SK-N-SH treated with all-trans-retinoic acid at 6 μM for 48 hours (cell line): ENCODE data around the gene BMP8A.

Experiments
- ATAC-seq: fragments of 200-7000 bp; cut with Tn5 transposase; 3 replicates; pipeline ENCODE4 v1.9.1; 2020; ENCODE audit warnings: mild to moderate bottlenecking, moderate library complexity
- ESRRG ChIP-seq: fragments of 250-450 bp; sonication (Bioruptor Pico); IDR thresholded peaks from 2 replicates; pipeline ENCODE4 v1.6.1; 2021; ENCODE audit warnings: mild to moderate bottlenecking
- PPARA ChIP-seq: fragments of 250-450 bp; sonication (Bioruptor Pico); IDR thresholded peaks from 2 replicates; pipeline ENCODE4 v1.5.0; 2020; ENCODE audit warnings: mild to moderate bottlenecking, borderline replicate concordance
- ZFP3 ChIP-seq: fragments of 250-450 bp; sonication (Bioruptor Pico); IDR thresholded peaks from 2 replicates; pipeline ENCODE4 v1.5.0; 2020; ENCODE audit warnings: mild to moderate bottlenecking, moderate library complexity
- ZNF565 ChIP-seq: fragments of 450-650 bp; formaldehyde crosslinking; conservative IDR thresholded peaks from 2 replicates; pipeline ENCODE4 v1.5.0; 2020; ENCODE audit warnings: low read depth, mild to moderate bottlenecking, moderate library complexity
- TF ChIP-seq, protein P1 (sequence below): fragments of 250-450 bp; sonication (Bioruptor Pico); IDR thresholded peaks from 2 replicates; pipeline ENCODE4 v1.8.0; 2020; ENCODE audit warnings: mild to moderate bottlenecking, moderate library complexity, borderline replicate concordance
- TF ChIP-seq, protein P2 (sequence below): fragments of 250-450 bp; sonication (Bioruptor Pico); IDR thresholded peaks from 2 replicates; pipeline ENCODE4 v1.5.0; 2020; ENCODE audit warnings: mild to moderate bottlenecking, moderate library complexity

The BMP8A gene

DNA sequence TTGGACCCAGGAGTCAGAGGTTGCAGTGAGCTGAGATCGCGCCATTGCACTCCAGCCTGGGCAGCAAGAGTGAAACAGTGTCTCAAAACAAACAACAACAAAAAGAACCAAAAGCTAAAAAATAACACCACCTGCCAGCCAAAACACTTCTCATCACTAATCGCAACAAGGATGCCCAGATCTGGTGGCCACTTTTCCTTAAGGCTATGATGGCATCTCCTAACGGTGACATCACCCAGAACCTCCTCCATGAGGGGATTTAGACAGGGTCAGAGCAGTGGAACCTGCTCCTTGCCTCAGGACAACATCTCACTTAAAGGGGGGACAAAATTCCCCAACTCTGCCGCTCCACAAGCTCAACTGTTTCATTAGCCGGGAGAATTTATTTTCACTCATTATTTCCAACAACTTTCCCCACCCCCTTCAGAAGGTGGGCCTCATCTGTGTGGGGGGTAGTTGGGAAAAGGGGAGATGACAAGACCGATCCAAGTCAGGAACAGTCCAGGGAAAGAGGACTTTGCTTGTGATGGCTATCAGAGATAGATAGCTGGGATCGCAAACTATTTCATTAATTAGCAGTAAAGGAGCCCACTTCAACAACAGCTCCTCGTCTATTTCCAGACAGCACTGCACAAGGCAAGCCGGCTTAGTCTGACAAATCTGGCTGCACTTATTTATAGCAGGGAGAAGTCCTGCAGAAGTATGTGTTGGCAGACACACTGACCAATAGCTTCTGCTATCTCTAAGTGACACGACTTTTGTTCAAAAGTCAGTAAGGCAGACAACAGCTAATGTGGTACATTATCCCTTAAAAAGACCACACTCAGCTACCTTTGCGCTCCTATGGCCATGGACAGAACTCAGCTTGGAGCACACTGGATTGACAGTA is 82.5 kb downstream of the BMP8A start (continued):
- TF ChIP-seq, protein P1, sequence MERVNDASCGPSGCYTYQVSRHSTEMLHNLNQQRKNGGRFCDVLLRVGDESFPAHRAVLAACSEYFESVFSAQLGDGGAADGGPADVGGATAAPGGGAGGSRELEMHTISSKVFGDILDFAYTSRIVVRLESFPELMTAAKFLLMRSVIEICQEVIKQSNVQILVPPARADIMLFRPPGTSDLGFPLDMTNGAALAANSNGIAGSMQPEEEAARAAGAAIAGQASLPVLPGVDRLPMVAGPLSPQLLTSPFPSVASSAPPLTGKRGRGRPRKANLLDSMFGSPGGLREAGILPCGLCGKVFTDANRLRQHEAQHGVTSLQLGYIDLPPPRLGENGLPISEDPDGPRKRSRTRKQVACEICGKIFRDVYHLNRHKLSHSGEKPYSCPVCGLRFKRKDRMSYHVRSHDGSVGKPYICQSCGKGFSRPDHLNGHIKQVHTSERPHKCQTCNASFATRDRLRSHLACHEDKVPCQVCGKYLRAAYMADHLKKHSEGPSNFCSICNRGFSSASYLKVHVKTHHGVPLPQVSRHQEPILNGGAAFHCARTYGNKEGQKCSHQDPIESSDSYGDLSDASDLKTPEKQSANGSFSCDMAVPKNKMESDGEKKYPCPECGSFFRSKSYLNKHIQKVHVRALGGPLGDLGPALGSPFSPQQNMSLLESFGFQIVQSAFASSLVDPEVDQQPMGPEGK (CRISPR knock-in tag), result no peak
- TF ChIP-seq PPARA (CRISPR knock-in tag), result no peak
- TF ChIP-seq, all 23 proteins: peak for 0

DNA sequence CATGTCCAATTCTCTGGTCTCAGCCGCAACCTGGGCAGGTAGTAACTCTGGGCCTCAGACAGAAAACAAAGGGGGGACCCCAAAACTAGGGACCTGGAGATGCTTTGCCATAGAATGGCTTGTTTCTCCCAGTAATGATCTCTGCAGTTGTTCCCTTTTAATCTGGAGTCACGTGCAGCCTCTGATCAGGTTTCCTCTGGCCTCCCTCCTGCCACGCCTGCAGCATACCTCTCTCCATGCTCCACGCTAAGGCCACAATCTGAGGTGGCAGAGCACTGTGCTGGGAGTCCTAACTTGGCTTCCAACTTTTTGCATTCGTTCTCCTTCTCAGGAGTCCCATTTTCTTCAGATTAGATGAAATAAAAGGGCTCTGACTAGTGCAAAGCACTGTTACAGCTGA is 83.2 kb downstream of the BMP8A start:
- TF ChIP-seq ESRRG (no peak), ZFP3 (CRISPR knock-in tag) (no peak), ZNF565 (no peak)
- TF ChIP-seq, protein P2, sequence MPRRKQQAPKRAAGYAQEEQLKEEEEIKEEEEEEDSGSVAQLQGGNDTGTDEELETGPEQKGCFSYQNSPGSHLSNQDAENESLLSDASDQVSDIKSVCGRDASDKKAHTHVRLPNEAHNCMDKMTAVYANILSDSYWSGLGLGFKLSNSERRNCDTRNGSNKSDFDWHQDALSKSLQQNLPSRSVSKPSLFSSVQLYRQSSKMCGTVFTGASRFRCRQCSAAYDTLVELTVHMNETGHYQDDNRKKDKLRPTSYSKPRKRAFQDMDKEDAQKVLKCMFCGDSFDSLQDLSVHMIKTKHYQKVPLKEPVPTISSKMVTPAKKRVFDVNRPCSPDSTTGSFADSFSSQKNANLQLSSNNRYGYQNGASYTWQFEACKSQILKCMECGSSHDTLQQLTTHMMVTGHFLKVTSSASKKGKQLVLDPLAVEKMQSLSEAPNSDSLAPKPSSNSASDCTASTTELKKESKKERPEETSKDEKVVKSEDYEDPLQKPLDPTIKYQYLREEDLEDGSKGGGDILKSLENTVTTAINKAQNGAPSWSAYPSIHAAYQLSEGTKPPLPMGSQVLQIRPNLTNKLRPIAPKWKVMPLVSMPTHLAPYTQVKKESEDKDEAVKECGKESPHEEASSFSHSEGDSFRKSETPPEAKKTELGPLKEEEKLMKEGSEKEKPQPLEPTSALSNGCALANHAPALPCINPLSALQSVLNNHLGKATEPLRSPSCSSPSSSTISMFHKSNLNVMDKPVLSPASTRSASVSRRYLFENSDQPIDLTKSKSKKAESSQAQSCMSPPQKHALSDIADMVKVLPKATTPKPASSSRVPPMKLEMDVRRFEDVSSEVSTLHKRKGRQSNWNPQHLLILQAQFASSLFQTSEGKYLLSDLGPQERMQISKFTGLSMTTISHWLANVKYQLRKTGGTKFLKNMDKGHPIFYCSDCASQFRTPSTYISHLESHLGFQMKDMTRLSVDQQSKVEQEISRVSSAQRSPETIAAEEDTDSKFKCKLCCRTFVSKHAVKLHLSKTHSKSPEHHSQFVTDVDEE (CRISPR knock-in tag), result no peak
- TF ChIP-seq, protein P1 (CRISPR knock-in tag), result no peak
- peak; percentile 56 for ATAC-seq
